HepG2 (cell line): ENCODE measurements around the gene LPXN. TPM values are rescaled to one million over a fixed set of nuclear protein-coding genes. Genes with fewer than 3 reads are reported as not detected.
A peak's percentile ranks its signal among the peaks of the same experiment; 100 is the strongest.

ENCODE experiments used
- ARHGAP35 ChIP-seq: sonication (generic); formaldehyde crosslinking; IDR thresholded peaks from 2 replicates; pipeline ENCODE4 v1.9.0; 2022; ENCODE audit warnings: mild to moderate bottlenecking, inconsistent platforms, moderate library complexity, missing genetic modification reagents, borderline replicate concordance
- ARNTL ChIP-seq: sonication (generic); formaldehyde crosslinking; IDR thresholded peaks from 2 replicates; pipeline ENCODE4 v1.4.0; 2020; ENCODE audit warnings: mild to moderate bottlenecking, missing genetic modification reagents
- CC2D1A ChIP-seq: sonication (generic); formaldehyde crosslinking; IDR thresholded peaks from 2 replicates; pipeline ENCODE4 v1.8.1; 2023; ENCODE audit warnings: mild to moderate bottlenecking, missing genetic modification reagents
- JUND ChIP-seq: sonication (generic); formaldehyde crosslinking; IDR thresholded peaks from 2 replicates; pipeline ENCODE4 v1.8.0; 2022; ENCODE audit warnings: mild to moderate bottlenecking, missing genetic modification reagents
- KDM2A ChIP-seq: sonication (generic); formaldehyde crosslinking; IDR thresholded peaks from 2 replicates; pipeline ENCODE4 v1.4.0; 2020; ENCODE audit warnings: low read depth, missing genetic modification reagents, borderline replicate concordance
- MEF2D ChIP-seq: sonication (generic); formaldehyde crosslinking; IDR thresholded peaks from 2 replicates; pipeline ENCODE4 v1.5.1; 2020; ENCODE audit warnings: mild to moderate bottlenecking, missing genetic modification reagents
- MEIS2 ChIP-seq: sonication (generic); formaldehyde crosslinking; IDR thresholded peaks from 2 replicates; pipeline ENCODE4 v1.9.0; 2021; ENCODE audit warnings: mild to moderate bottlenecking, missing genetic modification reagents
- MTA3 ChIP-seq: sonication (generic); formaldehyde crosslinking; IDR thresholded peaks from 2 replicates; pipeline ENCODE4 v1.4.0; 2020; ENCODE audit warnings: missing genetic modification reagents
- PAX8 ChIP-seq: sonication (generic); formaldehyde crosslinking; IDR thresholded peaks from 2 replicates; pipeline ENCODE4 v1.8.0; 2022; ENCODE audit warnings: mild to moderate bottlenecking, missing genetic modification reagents, borderline replicate concordance
- PCBP1 ChIP-seq: fragments of 200-400 bp; formaldehyde crosslinking; IDR thresholded peaks from 2 replicates; pipeline ENCODE4 v1.6.1; 2017; ENCODE audit warnings: mild to moderate bottlenecking, low read depth, low read length, borderline replicate concordance
- SMAD1 ChIP-seq: sonication (generic); formaldehyde crosslinking; IDR thresholded peaks from 2 replicates; pipeline ENCODE4 v1.4.0; 2020; ENCODE audit warnings: missing genetic modification reagents, low read depth, mild to moderate bottlenecking, borderline replicate concordance
- SNRNP70 ChIP-seq: fragments of 200-400 bp; formaldehyde crosslinking; IDR thresholded peaks from 2 replicates; pipeline ENCODE4 v1.6.1; 2017; ENCODE audit warnings: mild to moderate bottlenecking, low read depth, low read length, moderate library complexity
- TBP ChIP-seq: sonication (generic); formaldehyde crosslinking; IDR thresholded peaks from 2 replicates; pipeline ENCODE4 v1.5.0; 2020; ENCODE audit warnings: missing genetic modification reagents
- TBX3 ChIP-seq: fragments of 450-650 bp; IDR thresholded peaks from 2 replicates; pipeline ENCODE4 v1.6.1; 2017; ENCODE audit warnings: antibody characterized with exemption, mild to moderate bottlenecking, inconsistent platforms, borderline replicate concordance
- TCF7L2 ChIP-seq: IDR thresholded peaks from 2 replicates; pipeline ENCODE4 v1.6.1; 2011; ENCODE audit warnings: mild to moderate bottlenecking, low read depth, low read length, moderate library complexity
- ZMYM3 ChIP-seq: sonication (generic); formaldehyde crosslinking; IDR thresholded peaks from 2 replicates; pipeline ENCODE4 v1.5.1; 2020; ENCODE audit warnings: mild to moderate bottlenecking, missing genetic modification reagents
- ZNF326 ChIP-seq: sonication (generic); formaldehyde crosslinking; IDR thresholded peaks from 2 replicates; pipeline ENCODE4 v1.4.0; 2020; ENCODE audit warnings: missing genetic modification reagents, borderline replicate concordance
- ZNF343 ChIP-seq: sonication (generic); formaldehyde crosslinking; IDR thresholded peaks from 2 replicates; pipeline ENCODE4 v1.4.0; 2020; ENCODE audit warnings: mild to moderate bottlenecking, missing genetic modification reagents
- ZNF788 ChIP-seq: sonication (generic); formaldehyde crosslinking; IDR thresholded peaks from 2 replicates; pipeline ENCODE4 v1.5.0; 2020; ENCODE audit warnings: mild to moderate bottlenecking, missing genetic modification reagents, borderline replicate concordance
- ZZZ3 ChIP-seq: sonication (generic); formaldehyde crosslinking; IDR thresholded peaks from 2 replicates; pipeline ENCODE4 v1.4.0; 2020; ENCODE audit warnings: missing genetic modification reagents, mild to moderate bottlenecking, borderline replicate concordance
- polyA plus RNA-seq, 8 experiments: library from polyadenylated mRNA; depleted of rRNA in 3 of 8; stranded (reverse) in 7 of 8; unstranded in 1 of 8; fragments of >200 nt; fragmentation: Illumina TruSeq in 4 of 8; extraction: Trizol in 4 of 8; gene quantifications; 2 replicates each; pipeline versions ENCODE4 v1.2.1 to v1.2.3, GENCODE V29; 2011 to 2016; ENCODE audit warnings: low read depth in 4 of 8, missing spikeins in 1 of 8, mixed read lengths in 1 of 8; ENCODE audit not compliant: insufficient read depth in 1 of 8
- total RNA-seq, 5 experiments: library from RNA; depleted of rRNA; stranded (reverse); fragments of >200 nt; fragmentation: Illumina TruSeq; extraction: Trizol; gene quantifications; 2 replicates each; pipeline ENCODE4 v1.2.3, GENCODE V29; 2016; ENCODE audit warnings: low read depth in 1 of 5
- TF ChIP-seq, protein P1 (sequence below): IDR thresholded peaks from 2 replicates; pipeline ENCODE4 v1.6.1; 2012; ENCODE audit warnings: inconsistent platforms
- TF ChIP-seq, protein P2 (sequence below), 2 experiments: sonication (generic) in 1 of 2; formaldehyde crosslinking in 1 of 2; IDR thresholded peaks; 2 replicates each; pipeline versions ENCODE4 v1.5.1 to v1.6.1; 2011 to 2020; ENCODE audit warnings: borderline replicate concordance in 1 of 2, low read depth in 1 of 2, low read length in 1 of 2, mild to moderate bottlenecking in 1 of 2, missing genetic modification reagents in 1 of 2, moderate library complexity in 1 of 2
- TF ChIP-seq, protein P3 (sequence below): sonication (generic); formaldehyde crosslinking; IDR thresholded peaks from 2 replicates; pipeline ENCODE4 v1.4.0; 2020; ENCODE audit warnings: missing genetic modification reagents; ENCODE audit errors: not compliant biosample characterization
- TF ChIP-seq, protein P4 (sequence below): sonication (generic); formaldehyde crosslinking; conservative IDR thresholded peaks from 2 replicates; pipeline ENCODE4 v1.4.0; 2020; ENCODE audit warnings: missing genetic modification reagents

Gene LPXN
- total and polyA plus RNA-seq, 2 of the 13 experiments (the other 11 are each of a cell fraction or from before 2014, with no cell fraction given): 1.7 to 3.5 TPM

DNA sequence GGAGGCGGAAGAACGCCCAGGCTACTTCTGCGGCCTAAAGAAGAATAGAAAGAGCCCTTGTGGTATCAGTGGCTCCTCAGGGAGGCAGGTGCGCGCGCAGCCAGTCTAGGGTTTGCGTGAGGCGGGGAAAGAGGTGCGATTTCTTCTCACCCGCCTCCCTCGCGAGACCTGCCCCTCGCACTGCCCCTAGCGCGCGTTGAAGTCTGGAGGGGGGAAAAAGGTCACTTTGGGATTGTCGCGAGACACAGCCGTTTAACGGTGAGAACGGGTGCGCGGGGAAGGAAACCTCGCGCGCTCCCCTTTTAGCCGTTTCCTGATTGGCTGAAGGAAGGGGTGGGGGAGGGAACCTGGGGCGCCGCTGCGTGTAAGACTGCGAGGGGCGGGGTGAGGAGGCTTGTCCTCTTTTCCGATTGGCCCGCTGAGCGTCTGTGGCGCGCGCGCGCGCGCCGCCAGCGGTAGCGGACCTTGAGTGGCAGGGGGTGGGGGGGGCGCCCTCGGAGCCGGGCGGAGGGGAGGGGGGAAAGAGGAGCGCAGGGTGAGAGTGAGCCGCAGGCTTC, 3.1 kb upstream of the LPXN start, which contains the start of gene ZFP91 (continued):
- TF ChIP-seq, protein P1, sequence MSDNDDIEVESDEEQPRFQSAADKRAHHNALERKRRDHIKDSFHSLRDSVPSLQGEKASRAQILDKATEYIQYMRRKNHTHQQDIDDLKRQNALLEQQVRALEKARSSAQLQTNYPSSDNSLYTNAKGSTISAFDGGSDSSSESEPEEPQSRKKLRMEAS: peak; percentile 75
- TF ChIP-seq KDM2A (CRISPR knock-in tag) (no peak), ZNF788 (CRISPR knock-in tag) (no peak), ZNF343 (CRISPR knock-in tag) (no peak), TCF7L2 (no peak), SMAD1 (CRISPR knock-in tag) (no peak), JUND (CRISPR knock-in tag) (no peak), PAX8 (CRISPR knock-in tag) (no peak), PCBP1 (0 out of 2 replicates have a peak, but pooled peaks have one; percentile 33), MEF2D (CRISPR knock-in tag) (no peak; the same call in 1 of the 2 replicates), CC2D1A (CRISPR knock-in tag) (no peak), TBX3 (peak; percentile 78; the same call in 1 of the 2 replicates), TBP (no peak), MEIS2 (CRISPR knock-in tag) (no peak), ARHGAP35 (CRISPR knock-in tag) (no peak), ZMYM3 (CRISPR knock-in tag) (no peak; the same call in 1 of the 2 replicates), ZZZ3 (CRISPR knock-in tag) (no peak), MTA3 (CRISPR knock-in tag) (no peak), ARNTL (CRISPR knock-in tag) (no peak), ZNF326 (CRISPR knock-in tag) (no peak), SNRNP70 (no peak)
- TF ChIP-seq, protein P2, sequence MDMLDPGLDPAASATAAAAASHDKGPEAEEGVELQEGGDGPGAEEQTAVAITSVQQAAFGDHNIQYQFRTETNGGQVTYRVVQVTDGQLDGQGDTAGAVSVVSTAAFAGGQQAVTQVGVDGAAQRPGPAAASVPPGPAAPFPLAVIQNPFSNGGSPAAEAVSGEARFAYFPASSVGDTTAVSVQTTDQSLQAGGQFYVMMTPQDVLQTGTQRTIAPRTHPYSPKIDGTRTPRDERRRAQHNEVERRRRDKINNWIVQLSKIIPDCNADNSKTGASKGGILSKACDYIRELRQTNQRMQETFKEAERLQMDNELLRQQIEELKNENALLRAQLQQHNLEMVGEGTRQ (IDR thresholded peaks at IDR 0.05; ENCODE audit: low read depth, low read length): no peak
- TF ChIP-seq, protein P2 (CRISPR knock-in tag; IDR thresholded peaks at IDR 0.05; ENCODE audit: borderline replicate concordance): no peak
- TF ChIP-seq, protein P3, sequence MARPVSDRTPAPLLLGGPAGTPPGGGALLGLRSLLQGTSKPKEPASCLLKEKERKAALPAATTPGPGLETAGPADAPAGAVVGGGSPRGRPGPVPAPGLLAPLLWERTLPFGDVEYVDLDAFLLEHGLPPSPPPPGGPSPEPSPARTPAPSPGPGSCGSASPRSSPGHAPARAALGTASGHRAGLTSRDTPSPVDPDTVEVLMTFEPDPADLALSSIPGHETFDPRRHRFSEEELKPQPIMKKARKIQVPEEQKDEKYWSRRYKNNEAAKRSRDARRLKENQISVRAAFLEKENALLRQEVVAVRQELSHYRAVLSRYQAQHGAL: no peak
- TF ChIP-seq, protein P4, sequence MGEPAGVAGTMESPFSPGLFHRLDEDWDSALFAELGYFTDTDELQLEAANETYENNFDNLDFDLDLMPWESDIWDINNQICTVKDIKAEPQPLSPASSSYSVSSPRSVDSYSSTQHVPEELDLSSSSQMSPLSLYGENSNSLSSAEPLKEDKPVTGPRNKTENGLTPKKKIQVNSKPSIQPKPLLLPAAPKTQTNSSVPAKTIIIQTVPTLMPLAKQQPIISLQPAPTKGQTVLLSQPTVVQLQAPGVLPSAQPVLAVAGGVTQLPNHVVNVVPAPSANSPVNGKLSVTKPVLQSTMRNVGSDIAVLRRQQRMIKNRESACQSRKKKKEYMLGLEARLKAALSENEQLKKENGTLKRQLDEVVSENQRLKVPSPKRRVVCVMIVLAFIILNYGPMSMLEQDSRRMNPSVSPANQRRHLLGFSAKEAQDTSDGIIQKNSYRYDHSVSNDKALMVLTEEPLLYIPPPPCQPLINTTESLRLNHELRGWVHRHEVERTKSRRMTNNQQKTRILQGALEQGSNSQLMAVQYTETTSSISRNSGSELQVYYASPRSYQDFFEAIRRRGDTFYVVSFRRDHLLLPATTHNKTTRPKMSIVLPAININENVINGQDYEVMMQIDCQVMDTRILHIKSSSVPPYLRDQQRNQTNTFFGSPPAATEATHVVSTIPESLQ (CRISPR knock-in tag): no peak
